Liver (tissue), 3 donors: Measurements from ENCODE around the gene ABCC9.

Experiments
- GABPA ChIP-seq, 2 donors: IDR thresholded peaks in 1 of 2; conservative IDR thresholded peaks in 1 of 2; 2 replicates each; pipeline ENCODE4 v1.6.1; 2016; ENCODE audit warnings: antibody characterized with exemption in 2 of 2, mild to moderate bottlenecking in 1 of 2, moderate library complexity in 1 of 2
- JUND ChIP-seq, 2 donors: IDR thresholded peaks; 2 replicates each; pipeline ENCODE4 v1.6.1; 2016; ENCODE audit warnings: antibody characterized with exemption in 2 of 2
- RAD21 ChIP-seq, 2 donors: IDR thresholded peaks; 2 replicates each; pipeline ENCODE4 v1.6.1; 2016; ENCODE audit warnings: antibody characterized with exemption in 2 of 2, mild to moderate bottlenecking in 2 of 2
- RXRA ChIP-seq, 2 donors: IDR thresholded peaks; 2 replicates each; pipeline ENCODE4 v1.6.1; 2017 to 2018; ENCODE audit warnings: antibody characterized with exemption in 2 of 2, mild to moderate bottlenecking in 1 of 2
- TF ChIP-seq, protein P1 (sequence below): fragments of 150-350 bp; IDR thresholded peaks from 2 replicates; pipeline ENCODE4 v1.5.1; 2017; ENCODE audit warnings: improper control_type of control experiment, low read depth, low read length; ENCODE audit not compliant: missing input control
- TF ChIP-seq, protein P2 (sequence below): IDR thresholded peaks from 2 replicates; pipeline ENCODE4 v1.6.1; 2016; ENCODE audit warnings: antibody characterized with exemption, mild to moderate bottlenecking
- TF ChIP-seq, protein P3 (sequence below): IDR thresholded peaks from 2 replicates; pipeline ENCODE4 v1.6.1; 2016; ENCODE audit warnings: antibody characterized with exemption
- donor health status: healthy.
- donor health status: healthy.

DNA sequence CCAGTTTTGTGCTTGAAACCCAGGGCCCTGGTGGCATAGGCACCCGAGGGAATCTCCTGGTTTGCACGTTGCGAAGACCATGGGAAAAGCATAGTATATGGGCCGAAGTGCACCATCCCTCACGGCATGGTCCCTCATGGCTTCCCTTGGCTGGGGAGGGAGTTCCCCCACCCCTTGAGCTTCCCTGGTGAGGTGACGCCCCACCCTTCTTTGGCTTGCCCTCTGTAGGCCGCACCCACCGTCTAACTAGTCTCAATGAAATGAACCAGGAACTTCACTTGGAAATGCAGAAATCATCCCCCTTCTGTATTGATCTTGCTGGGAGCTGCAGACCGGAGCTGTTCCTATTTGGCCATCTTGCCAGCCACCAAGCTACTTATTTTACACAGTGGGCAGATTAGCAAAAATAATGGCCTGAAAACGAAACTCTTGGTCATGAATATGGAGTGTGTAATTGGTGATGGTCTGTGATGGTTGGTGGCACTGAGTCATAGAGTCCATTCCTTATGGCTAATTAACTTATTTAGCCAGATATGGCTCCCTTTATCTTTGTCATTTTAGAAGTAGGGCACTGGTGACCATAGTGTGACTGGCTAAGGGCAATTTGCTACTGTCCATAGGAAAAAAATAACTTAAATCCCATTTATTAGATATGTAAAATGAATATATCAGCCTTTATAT lies 145.4 kb downstream of the ABCC9 start:
- TF ChIP-seq RAD21 (IDR thresholded peaks at IDR 0.05) (no peak), GABPA (IDR thresholded peaks at IDR 0.05 in 1 of 2, conservative IDR thresholded peaks at IDR 0.05 in 1 of 2) (no peak), RXRA (IDR thresholded peaks at IDR 0.05) (no peak), JUND (IDR thresholded peaks at IDR 0.05) (no peak)
- TF ChIP-seq, protein P1, sequence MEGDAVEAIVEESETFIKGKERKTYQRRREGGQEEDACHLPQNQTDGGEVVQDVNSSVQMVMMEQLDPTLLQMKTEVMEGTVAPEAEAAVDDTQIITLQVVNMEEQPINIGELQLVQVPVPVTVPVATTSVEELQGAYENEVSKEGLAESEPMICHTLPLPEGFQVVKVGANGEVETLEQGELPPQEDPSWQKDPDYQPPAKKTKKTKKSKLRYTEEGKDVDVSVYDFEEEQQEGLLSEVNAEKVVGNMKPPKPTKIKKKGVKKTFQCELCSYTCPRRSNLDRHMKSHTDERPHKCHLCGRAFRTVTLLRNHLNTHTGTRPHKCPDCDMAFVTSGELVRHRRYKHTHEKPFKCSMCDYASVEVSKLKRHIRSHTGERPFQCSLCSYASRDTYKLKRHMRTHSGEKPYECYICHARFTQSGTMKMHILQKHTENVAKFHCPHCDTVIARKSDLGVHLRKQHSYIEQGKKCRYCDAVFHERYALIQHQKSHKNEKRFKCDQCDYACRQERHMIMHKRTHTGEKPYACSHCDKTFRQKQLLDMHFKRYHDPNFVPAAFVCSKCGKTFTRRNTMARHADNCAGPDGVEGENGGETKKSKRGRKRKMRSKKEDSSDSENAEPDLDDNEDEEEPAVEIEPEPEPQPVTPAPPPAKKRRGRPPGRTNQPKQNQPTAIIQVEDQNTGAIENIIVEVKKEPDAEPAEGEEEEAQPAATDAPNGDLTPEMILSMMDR: no peak
- TF ChIP-seq, protein P2, sequence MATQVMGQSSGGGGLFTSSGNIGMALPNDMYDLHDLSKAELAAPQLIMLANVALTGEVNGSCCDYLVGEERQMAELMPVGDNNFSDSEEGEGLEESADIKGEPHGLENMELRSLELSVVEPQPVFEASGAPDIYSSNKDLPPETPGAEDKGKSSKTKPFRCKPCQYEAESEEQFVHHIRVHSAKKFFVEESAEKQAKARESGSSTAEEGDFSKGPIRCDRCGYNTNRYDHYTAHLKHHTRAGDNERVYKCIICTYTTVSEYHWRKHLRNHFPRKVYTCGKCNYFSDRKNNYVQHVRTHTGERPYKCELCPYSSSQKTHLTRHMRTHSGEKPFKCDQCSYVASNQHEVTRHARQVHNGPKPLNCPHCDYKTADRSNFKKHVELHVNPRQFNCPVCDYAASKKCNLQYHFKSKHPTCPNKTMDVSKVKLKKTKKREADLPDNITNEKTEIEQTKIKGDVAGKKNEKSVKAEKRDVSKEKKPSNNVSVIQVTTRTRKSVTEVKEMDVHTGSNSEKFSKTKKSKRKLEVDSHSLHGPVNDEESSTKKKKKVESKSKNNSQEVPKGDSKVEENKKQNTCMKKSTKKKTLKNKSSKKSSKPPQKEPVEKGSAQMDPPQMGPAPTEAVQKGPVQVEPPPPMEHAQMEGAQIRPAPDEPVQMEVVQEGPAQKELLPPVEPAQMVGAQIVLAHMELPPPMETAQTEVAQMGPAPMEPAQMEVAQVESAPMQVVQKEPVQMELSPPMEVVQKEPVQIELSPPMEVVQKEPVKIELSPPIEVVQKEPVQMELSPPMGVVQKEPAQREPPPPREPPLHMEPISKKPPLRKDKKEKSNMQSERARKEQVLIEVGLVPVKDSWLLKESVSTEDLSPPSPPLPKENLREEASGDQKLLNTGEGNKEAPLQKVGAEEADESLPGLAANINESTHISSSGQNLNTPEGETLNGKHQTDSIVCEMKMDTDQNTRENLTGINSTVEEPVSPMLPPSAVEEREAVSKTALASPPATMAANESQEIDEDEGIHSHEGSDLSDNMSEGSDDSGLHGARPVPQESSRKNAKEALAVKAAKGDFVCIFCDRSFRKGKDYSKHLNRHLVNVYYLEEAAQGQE: no peak
- TF ChIP-seq, protein P3, sequence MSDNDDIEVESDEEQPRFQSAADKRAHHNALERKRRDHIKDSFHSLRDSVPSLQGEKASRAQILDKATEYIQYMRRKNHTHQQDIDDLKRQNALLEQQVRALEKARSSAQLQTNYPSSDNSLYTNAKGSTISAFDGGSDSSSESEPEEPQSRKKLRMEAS: no peak
